Neural progenitor cell (in vitro differentiated cells): ENCODE data around the gene CLTCL1. TPM values are rescaled to one million over a fixed set of nuclear protein-coding genes. Genes with fewer than 3 reads are reported as not detected.

Source experiments
- DNase-seq: peaks from one replicate; pipeline ENCODE4 v3.0.0-alpha.2; 2016; ENCODE audit warnings: low spot score
- H2AFZ ChIP-seq: fragments of 200-600 bp; sonication (generic); replicated peaks from 2 replicates; pipeline ENCODE4 v1.6.1; 2016; ENCODE audit warnings: antibody characterized with exemption
- H3F3A ChIP-seq: fragments of 200-600 bp; sonication (generic); 2 replicates; pipeline ENCODE4 v1.6.1; 2016; ENCODE audit warnings: antibody characterized with exemption, low read depth
- H3K27ac ChIP-seq: fragments of 200-600 bp; sonication (generic); 2 replicates; pipeline ENCODE4 v1.5.1; 2016; ENCODE audit warnings: mild to moderate bottlenecking
- H3K27me3 ChIP-seq: fragments of 200-600 bp; sonication (generic); 2 replicates; pipeline ENCODE4 v1.6.1; 2016; ENCODE audit warnings: mild to moderate bottlenecking, moderate library complexity
- H3K36me3 ChIP-seq: fragments of 200-600 bp; sonication (generic); 2 replicates; pipeline ENCODE4 v1.5.1; 2016
- H3K4me1 ChIP-seq: fragments of 200-600 bp; sonication (generic); 2 replicates; pipeline ENCODE4 v1.6.1; 2016; ENCODE audit warnings: mixed run types
- H3K4me2 ChIP-seq: fragments of 200-600 bp; sonication (generic); 2 replicates; pipeline ENCODE4 v1.6.1; 2016
- H3K4me3 ChIP-seq: fragments of 200-600 bp; sonication (generic); 2 replicates; pipeline ENCODE4 v1.5.1; 2016
- H3K79me2 ChIP-seq: fragments of 200-600 bp; sonication (generic); 2 replicates; pipeline ENCODE4 v1.6.1; 2016; ENCODE audit warnings: low read depth
- H3K9ac ChIP-seq: fragments of 200-600 bp; sonication (generic); 2 replicates; pipeline ENCODE4 v1.6.1; 2016
- H3K9me3 ChIP-seq: fragments of 200-600 bp; sonication (generic); 2 replicates; pipeline ENCODE4 v1.5.1; 2016; ENCODE audit warnings: low read depth
- H4K20me1 ChIP-seq: fragments of 200-600 bp; sonication (generic); 2 replicates; pipeline ENCODE4 v1.6.1; 2016; ENCODE audit warnings: low read depth
- H3K27ac Mint-ChIP-seq: 3 replicates; pipeline ENCODE4 v1.8.0; 2021; ENCODE audit warnings: mixed read lengths
- H3K27me3 Mint-ChIP-seq: 2 replicates; pipeline ENCODE4 v1.8.0; 2022; ENCODE audit warnings: low read depth, mild to moderate bottlenecking, inconsistent platforms, moderate library complexity, mixed read lengths; ENCODE audit not compliant: insufficient read depth
- H3K36me3 Mint-ChIP-seq: 3 replicates; pipeline ENCODE4 v1.8.0; 2021; ENCODE audit warnings: mixed read lengths
- H3K4me1 Mint-ChIP-seq: 3 replicates; pipeline ENCODE4 v1.8.0; 2021; ENCODE audit warnings: mixed read lengths
- H3K4me3 Mint-ChIP-seq: 3 replicates; pipeline ENCODE4 v1.8.0; 2021; ENCODE audit warnings: mild to moderate bottlenecking, moderate library complexity, mixed read lengths
- H3K9me3 Mint-ChIP-seq: 3 replicates; pipeline ENCODE4 v1.8.0; 2020; ENCODE audit warnings: mixed read lengths
- EZH2 ChIP-seq: fragments of 200-600 bp; sonication (generic); IDR thresholded peaks from 2 replicates; pipeline ENCODE4 v1.6.1; 2017; ENCODE audit warnings: antibody characterized with exemption, mild to moderate bottlenecking, moderate library complexity
- EZH2phosphoT487 ChIP-seq: fragments of 200-600 bp; sonication (generic); IDR thresholded peaks from 2 replicates; pipeline ENCODE4 v1.6.1; 2017; ENCODE audit warnings: antibody characterized with exemption
- total RNA-seq: library from RNA; depleted of rRNA; stranded (reverse); fragments of >200 nt; gene quantifications from 2 replicates; pipeline ENCODE4 v1.2.3, GENCODE V29; 2015; ENCODE audit warnings: low replicate concordance
- TF ChIP-seq, protein P1 (sequence below): fragments of 200-600 bp; sonication (generic); IDR thresholded peaks from 2 replicates; pipeline ENCODE4 v1.5.1; 2017; ENCODE audit warnings: antibody characterized with exemption, mild to moderate bottlenecking

Gene CLTCL1
- total RNA-seq, 1 donor from 2014 or later = 13.7 TPM

DNA sequence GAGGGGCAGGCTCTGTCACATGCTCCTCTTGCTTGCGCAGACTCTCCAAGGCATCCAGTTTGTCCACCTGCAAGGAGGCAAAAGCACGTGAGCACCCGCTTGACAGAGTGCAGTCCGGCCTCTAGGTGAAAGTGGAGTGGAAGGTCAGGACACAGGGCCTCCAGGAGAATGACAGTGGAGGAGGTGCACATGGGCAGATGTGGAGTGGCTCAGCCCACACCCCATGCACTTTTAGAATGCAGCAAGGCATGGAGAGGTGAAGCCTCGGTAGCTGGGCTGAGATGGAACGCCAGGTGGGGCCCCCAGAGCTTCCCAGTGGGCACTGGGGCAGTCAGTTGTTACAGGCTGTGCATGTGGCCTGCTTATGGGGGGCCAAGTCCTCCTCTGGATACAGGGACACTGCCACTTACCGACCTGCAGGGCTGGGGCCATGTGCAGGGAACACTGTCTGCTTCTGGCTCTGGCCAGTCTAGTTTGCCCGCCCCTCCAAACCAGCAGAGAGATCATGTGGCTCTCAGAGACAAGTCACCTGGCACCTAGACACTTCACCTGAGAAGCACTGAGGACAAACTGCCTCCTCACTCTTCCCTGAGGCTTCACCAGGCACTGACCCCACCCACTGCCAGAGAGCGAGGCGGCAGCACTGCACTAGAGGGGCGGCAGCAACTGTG, 110.6 kb downstream of the CLTCL1 start:
- Mint-ChIP-seq H3K4me3 (no peak overlapping the region), H3K27ac (no peak overlapping the region)

DNA sequence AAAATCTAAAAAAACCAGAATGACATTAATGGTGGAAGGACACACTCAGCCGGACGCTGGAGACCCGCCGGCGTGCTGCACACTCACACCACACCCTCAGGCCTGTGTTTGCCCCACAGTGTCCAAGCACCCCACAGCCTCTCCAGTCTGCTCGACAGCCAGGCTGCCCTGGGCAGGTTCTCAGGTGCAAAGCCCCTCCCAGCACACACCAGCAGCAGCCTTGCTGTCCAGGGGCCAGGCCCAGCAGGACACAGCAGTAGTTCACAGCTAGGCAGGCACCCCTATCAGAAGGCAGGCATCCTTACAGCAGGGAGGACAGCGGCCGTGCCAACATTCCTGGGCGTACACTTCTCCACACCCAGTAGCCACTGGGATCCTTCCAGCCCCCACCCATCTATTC, 111.3 kb downstream of the CLTCL1 start:
- no peaks in the 10 kb centered on the region for H3K36me3 Mint-ChIP-seq
- Histone ChIP-seq H3K27ac (no peak overlapping the region), H2AFZ (no peak overlapping the region), H3K27me3 (peaks cover 8% of the 10 kb centered on the region), H3F3A (peaks cover 23% of the 10 kb centered on the region), H3K4me3 (no peak overlapping the region), H3K9ac (no peak overlapping the region), H3K79me2 (peaks cover 14% of the 10 kb centered on the region), H3K4me2 (no peak overlapping the region), H3K4me1 (peaks cover 7% of the 10 kb centered on the region), H4K20me1 (peaks cover 31% of the 10 kb centered on the region), H3K36me3 (no peaks in the 10 kb centered on the region), H3K9me3 (no peaks in the 10 kb centered on the region)
- no peak for DNase-seq
- no peak overlapping the region for H3K27ac Mint-ChIP-seq
- peaks cover 17% of the 10 kb centered on the region for H3K4me1 Mint-ChIP-seq
- peaks cover 3% of the 10 kb centered on the region for H3K27me3 Mint-ChIP-seq
- no peaks in the 10 kb centered on the region for H3K9me3 Mint-ChIP-seq
- H3K4me3 Mint-ChIP-seq = peak overlapping the region; percentile 48
- TF ChIP-seq EZH2 (no peak), EZH2phosphoT487 (no peak)
- TF ChIP-seq, protein P1, sequence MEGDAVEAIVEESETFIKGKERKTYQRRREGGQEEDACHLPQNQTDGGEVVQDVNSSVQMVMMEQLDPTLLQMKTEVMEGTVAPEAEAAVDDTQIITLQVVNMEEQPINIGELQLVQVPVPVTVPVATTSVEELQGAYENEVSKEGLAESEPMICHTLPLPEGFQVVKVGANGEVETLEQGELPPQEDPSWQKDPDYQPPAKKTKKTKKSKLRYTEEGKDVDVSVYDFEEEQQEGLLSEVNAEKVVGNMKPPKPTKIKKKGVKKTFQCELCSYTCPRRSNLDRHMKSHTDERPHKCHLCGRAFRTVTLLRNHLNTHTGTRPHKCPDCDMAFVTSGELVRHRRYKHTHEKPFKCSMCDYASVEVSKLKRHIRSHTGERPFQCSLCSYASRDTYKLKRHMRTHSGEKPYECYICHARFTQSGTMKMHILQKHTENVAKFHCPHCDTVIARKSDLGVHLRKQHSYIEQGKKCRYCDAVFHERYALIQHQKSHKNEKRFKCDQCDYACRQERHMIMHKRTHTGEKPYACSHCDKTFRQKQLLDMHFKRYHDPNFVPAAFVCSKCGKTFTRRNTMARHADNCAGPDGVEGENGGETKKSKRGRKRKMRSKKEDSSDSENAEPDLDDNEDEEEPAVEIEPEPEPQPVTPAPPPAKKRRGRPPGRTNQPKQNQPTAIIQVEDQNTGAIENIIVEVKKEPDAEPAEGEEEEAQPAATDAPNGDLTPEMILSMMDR = no peak

More for the DNA sequence above, 110.6 kb downstream of the CLTCL1 start:
- H3K36me3 Mint-ChIP-seq = no peaks in the 10 kb centered on the region
- peaks cover 15% of the 10 kb centered on the region for H3K4me1 Mint-ChIP-seq
- no peak overlapping the region for H2AFZ ChIP-seq
- no peak overlapping the region for H3K4me2 ChIP-seq
- peaks cover 21% of the 10 kb centered on the region for H3F3A ChIP-seq
- H3K36me3 ChIP-seq = no peaks in the 10 kb centered on the region
- peaks cover 8% of the 10 kb centered on the region for H3K27me3 ChIP-seq
- H3K9me3 ChIP-seq = no peaks in the 10 kb centered on the region
- no peaks in the 10 kb centered on the region for H3K9me3 Mint-ChIP-seq
- TF ChIP-seq EZH2 (no peak), EZH2phosphoT487 (no peak)
- TF ChIP-seq, protein P1 = no peak
- H4K20me1 ChIP-seq = peaks cover 24% of the 10 kb centered on the region
- peaks cover 14% of the 10 kb centered on the region for H3K79me2 ChIP-seq
- H3K4me3 ChIP-seq = no peak overlapping the region
- H3K4me1 ChIP-seq = peaks cover 7% of the 10 kb centered on the region
- H3K27me3 Mint-ChIP-seq = peaks cover 3% of the 10 kb centered on the region
- no peak overlapping the region for H3K27ac ChIP-seq
- no peak overlapping the region for H3K9ac ChIP-seq
- peak; percentile 1 for DNase-seq

DNA sequence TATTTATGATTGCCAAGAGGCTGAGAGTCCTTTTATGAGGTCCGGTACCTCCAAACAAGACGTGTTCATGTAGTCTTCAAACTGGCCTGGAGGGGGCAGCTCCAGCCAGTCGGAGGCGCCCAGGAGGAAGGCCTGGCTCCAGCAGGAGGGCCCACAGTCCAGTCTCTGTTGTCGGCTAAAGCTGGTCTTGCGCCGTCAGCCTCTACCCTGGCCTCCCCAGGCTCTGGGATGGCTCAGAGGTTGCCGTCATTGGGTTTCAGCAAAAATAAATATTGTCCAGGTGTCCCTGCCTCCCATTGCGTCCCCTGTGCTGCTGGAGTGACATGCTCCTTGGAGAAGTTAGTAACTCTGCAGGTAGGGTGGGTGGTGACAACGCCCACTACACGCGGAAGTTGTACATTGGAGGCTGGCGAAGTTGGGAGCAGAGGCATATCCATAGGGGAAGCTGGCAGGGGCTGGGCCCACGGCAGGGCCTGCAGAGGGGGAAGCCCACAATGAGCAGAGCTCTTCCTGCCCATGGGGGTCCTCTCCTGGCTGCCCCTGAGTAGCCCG, 111.9 kb downstream of the CLTCL1 start:
- H3K4me2 ChIP-seq = peak overlapping the region; percentile 74
- H3K9me3 ChIP-seq = no peaks in the 10 kb centered on the region
- peaks cover 37% of the 10 kb centered on the region for H4K20me1 ChIP-seq
- H3K4me1 ChIP-seq = peaks cover 7% of the 10 kb centered on the region
- H3F3A ChIP-seq = peaks cover 23% of the 10 kb centered on the region
- peak; percentile 90 for DNase-seq
- peaks cover 14% of the 10 kb centered on the region for H3K79me2 ChIP-seq
- Mint-ChIP-seq H3K4me3 (peak overlapping the region; percentile 89), H3K27me3 (peaks cover 3% of the 10 kb centered on the region), H3K36me3 (no peaks in the 10 kb centered on the region), H3K27ac (no peak overlapping the region), H3K9me3 (no peaks in the 10 kb centered on the region), H3K4me1 (peaks cover 17% of the 10 kb centered on the region)
- H3K27me3 ChIP-seq = peaks cover 8% of the 10 kb centered on the region
- H3K36me3 ChIP-seq = no peaks in the 10 kb centered on the region
- H3K4me3 ChIP-seq = peak overlapping the region; percentile 100
- H2AFZ ChIP-seq = peak overlapping the region; percentile 78
- no peak overlapping the region for H3K9ac ChIP-seq
- no peak overlapping the region for H3K27ac ChIP-seq
- TF ChIP-seq EZH2phosphoT487 (no peak), EZH2 (no peak)
- TF ChIP-seq, protein P1 = peak; percentile 78
